ENCODE data around the gene CACNA2D4.

DNA sequence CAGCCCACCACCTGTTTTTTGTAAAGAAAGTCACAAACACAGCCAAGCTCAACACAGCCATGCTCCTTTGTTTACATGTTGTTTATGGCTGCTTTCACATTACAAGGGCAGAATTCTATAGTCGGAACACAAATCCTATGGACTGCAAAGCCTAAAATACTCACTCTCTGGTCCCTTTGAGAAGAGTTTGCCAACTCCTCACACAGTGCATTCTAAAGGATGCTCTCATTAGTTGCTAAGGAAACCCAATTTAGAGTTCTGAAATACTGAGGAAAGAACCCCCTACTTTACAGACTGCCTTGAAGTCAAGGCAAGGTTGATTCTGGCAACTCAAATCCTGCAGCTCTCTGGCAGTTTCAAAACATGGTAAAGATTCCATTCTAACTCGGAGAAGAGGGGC is 47.5 kb upstream of the CACNA2D4 start:
- no peak for TF ChIP-seq EZH2 (IDR thresholded peaks at IDR 0.05; ENCODE audit: insufficient read depth, poor library complexity, severe bottlenecking)
- no peak for TF ChIP-seq EZH2phosphoT487 (IDR thresholded peaks at IDR 0.05; ENCODE audit: insufficient read depth, low read depth)
